HG03135 (cell line): ENCODE results near the gene AQP12B.
"Not testable (repeated sequence)": the region's sequence is repeated elsewhere in the genome, so short reads cannot be mapped to it uniquely, and the experiment has no call there.

Source experiments
- ATAC-seq: cut with Tn5 transposase; IDR thresholded peaks from one replicate; pipeline ENCODE4 v1.9.1; 2021; ENCODE audit warnings: mild to moderate bottlenecking, moderate library complexity; ENCODE audit not compliant: unreplicated experiment

AQP12B gene, protein sequence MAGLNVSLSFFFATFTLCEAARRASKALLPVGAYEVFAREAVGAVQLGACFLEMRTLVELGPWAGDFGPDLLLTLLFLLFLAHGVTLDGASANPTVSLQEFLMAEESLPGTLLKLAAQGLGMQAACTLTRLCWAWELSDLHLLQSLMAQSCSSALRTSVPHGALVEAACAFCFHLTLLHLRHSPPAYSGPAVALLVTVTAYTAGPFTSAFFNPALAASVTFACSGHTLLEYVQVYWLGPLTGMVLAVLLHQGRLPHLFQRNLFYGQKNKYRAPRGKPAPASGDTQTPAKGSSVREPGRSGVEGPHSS

DNA sequence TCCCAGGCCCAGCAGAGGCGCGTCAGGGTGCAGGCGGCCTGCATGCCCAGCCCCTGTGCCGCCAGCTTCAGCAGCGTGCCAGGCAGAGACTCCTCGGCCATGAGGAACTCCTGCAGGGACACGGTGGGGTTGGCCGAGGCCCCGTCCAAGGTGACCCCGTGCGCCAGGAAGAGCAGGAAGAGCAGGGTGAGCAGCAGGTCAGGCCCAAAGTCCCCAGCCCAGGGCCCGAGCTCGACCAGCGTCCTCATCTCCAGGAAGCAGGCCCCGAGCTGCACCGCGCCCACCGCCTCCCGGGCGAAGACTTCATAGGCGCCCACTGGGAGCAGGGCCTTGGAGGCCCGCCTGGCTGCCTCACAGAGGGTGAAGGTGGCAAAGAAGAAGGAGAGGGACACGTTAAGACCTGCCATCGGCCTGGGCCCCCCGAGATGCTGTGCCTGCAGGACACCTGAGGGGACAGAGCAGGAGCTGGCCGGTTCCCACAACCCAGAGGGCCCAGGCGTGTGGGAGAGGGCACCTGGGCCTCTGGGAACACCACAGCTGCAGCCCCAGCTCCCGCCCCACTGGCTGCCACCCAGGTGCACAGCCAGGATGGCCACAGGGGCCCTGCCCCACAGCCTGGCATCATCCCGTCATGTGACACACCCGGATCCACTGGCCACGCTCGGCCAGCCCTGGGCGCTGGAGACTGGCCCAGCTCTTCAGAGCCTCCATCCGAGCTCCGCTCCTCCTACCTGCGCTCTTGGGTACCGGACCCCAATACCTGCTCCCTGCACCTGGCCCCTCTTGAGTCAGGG lies at the start of gene AQP12B:
Gene AQP12B (minus strand): TSS at position 455 of the 794 bp plus-strand sequence. CDS start 48 bp downstream, at position 407.
- ATAC-seq = not testable (repeated sequence)

DNA sequence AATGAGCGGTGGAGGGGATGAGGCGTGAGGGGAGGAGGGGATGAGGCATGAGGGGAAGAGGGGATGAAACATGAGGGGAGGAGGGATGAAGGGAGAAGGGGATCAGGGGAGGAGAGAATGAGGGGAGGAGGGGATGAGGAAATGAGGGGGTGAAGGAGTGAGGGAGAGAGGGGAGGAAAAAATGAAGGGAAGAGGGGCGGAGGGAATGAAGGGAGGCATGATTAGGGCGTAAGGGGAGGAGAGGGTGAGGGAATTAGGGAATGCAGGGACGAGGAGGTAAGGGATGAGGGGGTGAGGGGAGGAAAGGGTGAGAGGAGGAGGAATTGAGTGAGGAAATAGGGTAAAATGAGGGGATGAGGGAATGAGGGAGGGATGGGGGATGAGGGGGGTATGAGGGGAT lies 49.5 kb upstream of the AQP12B start:
- no peak for ATAC-seq

DNA sequence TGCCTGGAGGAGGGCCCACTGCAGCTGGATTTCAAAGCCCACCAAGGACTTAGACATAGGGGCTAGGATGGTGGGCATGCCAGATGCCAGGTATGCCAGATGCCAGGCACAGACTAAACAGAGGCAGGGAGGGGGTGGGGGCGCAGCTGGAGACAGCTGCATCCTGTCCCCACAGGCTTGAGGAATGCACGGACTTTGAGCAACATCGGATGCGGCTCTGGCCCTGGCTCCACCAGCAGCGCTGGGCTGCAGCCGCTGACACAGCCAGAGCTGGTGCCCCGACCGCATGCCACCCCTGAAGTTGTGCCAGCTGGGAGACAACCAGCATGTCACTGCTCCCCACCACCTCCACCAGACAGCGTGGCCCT lies 48.5 kb upstream of the AQP12B start:
- no peak for ATAC-seq

DNA sequence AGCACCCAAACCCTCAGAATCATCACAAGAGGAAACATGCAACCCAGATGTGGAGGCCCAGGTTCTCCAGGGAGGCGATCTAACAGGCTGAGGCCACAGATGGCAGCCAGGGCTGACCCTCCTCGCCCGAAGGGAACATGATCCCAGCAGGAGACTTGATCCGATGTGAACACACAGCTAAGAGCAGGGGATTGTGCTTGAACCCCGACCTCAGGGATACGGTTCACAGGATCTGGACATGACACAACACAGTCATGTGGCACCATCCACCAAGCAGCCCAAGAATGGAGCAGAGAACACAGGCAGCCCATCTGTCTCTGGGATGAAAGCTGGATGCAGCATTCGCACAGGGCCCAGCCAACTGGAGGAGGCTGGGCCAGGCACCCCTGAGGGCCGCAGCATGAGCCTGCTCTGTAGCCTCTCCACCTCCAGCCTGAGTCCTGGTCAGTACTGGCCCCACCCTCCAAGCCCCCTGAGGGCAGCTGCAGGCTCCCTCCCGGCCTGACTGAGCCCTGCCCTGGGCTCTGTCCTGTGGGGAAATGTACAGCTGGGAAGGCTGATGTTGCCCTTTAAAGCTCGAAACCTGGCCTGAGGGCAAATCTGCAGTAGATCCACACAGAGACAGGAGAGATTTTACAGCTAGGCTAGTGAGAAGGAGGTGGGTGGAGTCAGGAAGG lies 48.0 kb upstream of the AQP12B start:
- ATAC-seq = no peak

DNA sequence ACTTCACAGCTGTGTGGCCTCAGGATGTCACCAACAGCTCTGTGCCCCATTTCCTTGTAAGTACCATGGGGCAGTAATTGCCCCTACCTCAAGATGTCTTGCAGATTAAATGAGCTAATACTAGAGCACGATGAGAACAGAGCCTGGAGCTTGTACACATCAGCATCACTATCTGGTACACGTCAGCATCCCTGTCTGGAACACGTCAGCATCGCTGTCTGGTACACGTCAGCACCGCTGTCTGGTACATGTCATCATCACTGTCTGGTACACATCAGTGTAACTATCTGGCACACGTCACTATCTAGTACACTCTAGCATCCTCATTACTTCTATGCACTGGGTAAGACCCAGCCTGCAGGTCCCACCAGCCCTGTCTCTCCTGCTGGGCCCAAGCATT lies 46.1 kb upstream of the AQP12B start:
- no peak for ATAC-seq

DNA sequence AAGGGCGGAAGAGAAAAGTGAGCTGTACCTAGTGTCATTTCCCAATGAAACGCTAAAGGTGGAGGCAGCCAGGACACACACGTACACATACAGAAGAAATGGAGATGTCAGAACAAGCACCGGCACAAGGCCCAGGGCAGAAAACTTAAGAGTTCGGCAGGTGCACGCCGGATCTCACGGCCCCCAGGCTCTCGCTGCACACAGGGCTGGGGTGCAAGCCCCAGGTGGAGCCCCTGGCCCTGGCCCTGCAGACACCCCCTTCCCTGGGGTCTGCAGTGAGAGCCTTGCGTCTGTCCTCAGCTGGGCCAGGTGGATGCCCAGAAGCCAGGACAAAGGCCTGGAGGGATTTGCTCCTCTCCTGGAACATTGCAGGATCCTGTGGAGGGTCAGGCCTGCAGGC lies 45.7 kb upstream of the AQP12B start:
- ATAC-seq = no peak

DNA sequence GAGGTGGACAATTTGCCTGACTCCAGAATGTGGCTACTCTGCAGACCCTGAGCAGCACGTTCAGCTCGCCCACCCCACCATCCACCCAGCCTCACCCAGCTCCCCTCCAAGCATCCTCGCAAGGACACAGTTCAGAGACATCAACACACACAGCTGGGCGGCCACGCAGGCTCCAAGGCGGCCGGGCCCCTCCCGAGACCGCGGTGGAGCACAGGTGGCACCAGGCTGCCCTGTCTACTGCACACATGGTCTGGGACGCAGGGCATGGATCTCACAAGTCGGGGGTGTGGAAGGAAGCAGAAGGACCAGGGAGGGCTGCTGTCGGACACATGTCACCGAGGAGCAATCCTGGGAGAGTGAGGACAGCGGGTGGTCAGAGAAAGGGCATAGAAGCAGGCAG lies 45.2 kb upstream of the AQP12B start:
- ATAC-seq = no peak

DNA sequence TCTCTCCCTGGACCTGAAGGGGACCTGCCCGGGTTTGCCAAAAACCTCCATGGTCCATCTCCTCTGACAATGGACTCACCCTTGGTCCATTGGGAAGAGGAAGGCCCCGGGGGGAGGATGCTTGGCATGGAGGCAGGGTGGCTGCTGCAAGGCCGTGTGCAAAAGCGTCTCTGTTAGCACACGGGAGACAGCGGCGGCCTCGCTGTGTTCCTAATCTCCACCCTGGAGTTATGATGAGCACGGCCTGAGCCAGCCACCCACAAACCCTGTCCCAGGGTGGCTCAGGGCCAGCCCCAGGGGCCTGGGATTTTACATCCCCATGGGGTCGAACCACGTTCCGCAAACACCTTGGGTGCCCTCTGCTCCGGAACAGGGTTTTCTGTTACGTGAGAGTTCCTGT lies 44.8 kb upstream of the AQP12B start:
- no peak for ATAC-seq

DNA sequence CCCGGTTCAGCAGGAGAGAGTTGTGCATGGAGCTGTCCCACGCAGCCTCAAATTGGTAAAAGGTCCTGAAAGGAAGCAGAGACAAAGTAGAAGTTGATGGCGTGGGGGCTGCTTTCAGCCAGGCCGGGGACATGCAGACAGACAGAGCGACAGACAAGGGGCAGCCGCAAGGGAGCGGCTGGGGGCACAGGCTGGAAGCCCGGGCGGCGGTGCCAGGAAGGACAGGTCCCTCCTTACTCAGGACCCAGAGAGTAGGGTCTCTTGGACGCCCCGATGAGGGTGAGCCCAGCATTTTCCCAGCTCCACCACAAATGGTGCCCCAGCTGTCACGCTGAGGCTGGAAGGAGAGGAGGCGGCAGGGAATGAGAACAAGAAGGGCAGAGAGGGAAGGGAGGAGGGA lies 44.2 kb upstream of the AQP12B start:
- ATAC-seq = no peak

DNA sequence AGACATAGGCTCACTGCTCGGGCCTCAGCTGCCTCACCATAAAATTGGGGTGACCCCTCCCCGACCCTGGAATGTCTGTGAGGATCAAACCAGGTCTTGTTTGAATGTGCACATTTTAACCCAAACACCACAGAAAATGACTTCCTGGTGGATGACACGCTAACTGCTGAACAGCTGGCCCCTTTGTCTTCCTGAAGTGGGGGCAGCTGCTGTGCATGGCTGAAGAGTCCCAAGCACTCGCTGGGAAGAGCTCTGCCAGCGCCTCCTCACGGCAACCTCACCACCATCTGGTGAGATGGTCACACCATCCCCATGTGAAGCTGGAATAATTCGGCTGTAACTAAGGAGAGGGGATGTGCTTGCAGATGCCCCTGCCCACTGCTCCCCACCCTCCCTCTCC lies 43.0 kb upstream of the AQP12B start:
- ATAC-seq = no peak

DNA sequence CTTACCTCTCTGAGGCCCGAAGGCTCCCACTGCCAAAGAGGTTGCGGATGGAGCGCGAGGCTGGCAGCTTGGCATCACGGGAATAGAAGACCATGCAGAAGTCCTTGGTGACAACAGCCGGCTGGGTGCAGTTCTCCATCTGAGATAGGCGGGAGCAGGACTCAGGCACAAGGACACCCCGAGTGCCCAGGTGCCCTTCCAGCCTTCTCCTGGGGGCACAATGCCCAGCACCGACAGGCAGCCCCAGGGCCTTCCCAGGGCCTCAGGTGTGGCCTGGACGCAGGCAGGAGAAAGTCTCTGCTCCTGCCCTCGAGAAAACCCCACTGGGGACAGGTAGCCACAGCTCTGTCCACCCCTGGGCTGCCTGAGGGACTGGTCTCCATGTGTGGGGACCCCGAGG lies 42.6 kb upstream of the AQP12B start:
- ATAC-seq = no peak

DNA sequence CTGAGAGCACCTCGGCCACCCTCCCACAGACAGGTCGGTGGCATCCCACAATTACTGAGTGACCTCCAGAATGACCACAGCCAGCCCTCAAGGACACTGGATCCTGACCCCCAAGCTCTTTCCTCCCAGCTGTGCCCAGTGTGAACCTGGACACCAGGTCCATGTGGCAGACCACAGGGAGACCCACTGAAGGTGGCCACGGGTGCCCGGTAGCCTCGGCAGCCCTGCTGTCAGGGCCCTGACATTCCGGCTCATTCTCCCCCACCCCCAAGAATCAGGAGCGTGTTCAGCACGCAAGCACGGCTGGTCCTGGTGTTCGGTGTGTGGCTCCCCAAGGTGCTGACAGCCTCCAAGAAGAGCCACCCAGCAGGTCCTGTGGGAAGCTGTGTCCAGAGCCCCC lies 41.7 kb upstream of the AQP12B start:
- no peak for ATAC-seq

DNA sequence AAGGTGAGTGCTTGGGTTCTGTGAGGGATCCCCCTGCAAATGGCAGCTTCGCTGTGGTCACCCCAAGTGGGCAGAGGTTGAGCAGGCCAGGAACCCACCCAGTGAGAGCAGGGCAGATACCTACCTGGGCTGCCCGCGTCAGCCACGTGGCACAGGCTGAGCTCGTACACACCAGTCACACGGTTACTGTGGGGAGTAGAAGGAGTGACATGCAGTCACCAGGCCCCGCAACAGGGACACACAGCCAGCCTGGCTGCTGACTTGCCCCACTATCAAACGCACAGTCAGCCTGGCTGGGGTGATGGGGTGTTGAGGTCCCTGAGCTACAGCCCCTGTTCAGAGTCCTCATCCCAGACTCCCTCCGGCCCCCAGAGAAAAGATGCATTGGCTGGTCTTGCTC lies 41.2 kb upstream of the AQP12B start:
- no peak for ATAC-seq

DNA sequence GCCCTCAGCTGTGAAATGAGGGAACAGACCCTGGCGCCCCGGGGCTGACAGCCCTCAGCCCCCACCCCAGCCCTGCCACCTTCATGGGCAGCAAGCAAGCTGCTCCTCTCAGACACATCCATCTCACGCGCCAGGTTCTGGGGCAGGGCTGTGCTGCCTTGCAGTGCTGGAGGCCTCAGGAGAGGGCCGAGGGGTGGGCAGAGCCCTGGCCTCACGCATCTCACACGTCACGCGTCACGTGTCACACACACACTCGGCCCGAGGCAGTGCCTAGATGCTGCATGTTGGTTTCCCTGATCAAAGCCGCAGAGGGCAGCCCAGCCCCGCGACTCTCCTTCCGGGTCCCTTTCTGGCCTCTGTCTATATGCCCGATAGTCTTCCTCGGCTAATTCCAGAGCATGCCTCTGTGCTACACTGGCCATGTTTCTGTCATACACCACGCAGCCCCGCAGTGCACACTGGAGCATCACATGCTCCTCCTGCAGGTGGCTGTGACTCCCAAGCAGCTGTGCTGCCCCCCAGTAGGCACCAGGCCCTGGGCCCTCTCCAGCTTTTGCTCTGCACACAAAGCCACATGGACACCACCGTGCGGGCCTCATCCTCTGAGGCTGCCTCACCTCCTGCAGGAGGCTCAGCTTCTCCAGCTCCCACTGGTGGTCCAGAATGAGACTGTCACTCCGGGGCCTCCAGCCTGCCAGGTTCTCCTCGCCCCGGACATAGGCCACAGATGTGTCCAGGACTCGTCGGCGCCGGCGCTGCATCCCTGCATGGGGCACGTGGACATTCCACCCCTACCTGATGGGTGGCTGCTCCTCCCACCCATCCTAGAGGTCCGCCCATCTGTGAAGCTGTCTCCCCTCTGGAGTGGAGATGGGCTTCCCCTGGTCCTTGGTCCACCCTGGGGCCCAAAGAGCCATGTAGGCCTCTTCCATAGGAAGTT lies 40.4 kb upstream of the AQP12B start:
- ATAC-seq = no peak

DNA sequence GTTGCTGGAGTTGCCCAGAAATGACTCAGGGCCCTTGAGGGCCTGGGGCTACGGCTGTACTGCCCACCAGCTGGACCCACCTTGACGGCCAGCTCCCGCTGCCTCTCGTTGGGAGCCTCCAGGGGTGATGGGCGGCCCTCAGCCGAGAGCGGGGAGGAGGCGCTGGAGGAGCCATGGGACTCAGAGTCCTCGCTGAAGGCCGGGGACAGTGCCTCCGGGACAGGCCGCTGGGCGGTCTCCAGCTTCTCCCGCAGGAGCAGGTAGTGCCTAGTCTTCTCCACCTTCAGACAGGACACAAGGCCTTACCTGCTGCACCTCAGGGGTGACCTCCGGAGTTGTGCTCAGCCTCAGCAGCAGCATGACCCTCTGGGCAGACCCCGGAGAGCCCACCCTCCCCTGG lies 39.7 kb upstream of the AQP12B start:
- ATAC-seq = no peak

DNA sequence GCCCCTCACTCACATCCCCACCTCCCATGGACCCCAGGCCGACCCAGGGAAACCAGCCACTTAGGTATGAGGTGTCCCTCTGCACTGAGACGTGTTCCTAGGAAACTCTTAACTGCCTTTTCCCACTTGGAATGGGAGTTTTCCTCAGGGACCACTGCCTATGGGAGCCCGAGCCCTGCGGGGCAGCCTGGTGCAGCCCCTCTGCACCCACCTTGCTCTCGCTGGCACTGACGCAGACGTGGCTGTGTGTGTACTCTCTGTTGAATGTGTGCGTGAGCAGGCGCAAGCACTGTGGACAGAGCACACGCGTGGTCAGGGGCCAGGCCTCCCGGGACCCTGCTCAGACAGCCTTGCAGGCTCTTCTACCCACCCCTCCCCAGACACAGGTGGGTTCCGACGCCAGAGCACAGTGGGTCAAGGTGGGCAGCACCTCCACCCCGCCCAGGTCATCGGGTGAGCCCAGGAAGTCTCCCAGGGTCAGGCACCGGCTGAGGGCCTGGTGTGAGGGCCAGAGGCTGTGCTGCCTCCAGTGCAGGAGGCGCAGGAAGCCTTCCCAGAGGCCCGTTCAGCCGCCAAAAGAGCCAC lies 39.0 kb upstream of the AQP12B start:
- ATAC-seq = no peak

DNA sequence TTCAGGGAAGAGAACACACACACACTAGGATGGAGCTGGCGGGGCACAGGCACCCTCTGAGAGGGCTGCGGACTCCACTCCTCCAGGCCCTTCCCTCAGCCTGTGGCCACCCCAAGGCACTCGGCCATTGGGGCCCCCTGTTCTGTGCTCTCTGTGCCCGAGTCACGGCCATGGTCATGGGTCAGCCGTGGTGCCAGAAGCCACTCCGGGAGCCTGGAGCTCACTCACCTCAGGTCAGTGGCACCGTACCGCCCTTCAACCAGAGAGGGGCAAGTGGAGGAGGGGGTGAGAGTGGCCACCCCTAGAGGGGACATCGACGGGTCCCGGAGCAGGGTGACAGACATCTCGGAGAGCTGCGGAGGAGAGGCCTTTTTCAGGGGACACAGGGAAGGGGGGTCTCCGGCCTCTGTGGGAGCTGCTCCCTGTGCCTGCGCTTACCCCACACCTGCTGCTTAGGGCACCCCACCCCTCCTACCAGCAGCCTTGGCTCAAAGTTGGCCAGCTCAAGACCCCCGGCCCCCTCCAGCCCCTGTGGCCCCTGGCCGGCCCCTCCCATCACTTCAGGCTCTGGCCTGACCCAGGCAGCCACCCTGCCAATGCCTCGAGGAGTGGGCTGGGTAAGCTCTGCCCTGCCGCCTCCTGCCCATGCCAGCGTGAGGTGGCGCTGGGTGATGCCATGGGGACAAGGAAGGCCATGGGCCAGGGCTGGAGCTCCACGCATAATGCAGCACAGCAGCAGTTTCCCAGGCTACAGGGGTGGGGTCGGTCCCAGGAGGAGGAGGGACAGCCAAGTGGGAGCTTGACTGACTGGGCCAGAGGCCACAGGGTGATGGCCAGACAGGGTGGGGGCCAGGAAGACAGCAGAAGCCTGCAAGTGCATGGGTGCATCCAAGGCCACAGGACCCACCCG lies 38.3 kb upstream of the AQP12B start:
- no peak for ATAC-seq

DNA sequence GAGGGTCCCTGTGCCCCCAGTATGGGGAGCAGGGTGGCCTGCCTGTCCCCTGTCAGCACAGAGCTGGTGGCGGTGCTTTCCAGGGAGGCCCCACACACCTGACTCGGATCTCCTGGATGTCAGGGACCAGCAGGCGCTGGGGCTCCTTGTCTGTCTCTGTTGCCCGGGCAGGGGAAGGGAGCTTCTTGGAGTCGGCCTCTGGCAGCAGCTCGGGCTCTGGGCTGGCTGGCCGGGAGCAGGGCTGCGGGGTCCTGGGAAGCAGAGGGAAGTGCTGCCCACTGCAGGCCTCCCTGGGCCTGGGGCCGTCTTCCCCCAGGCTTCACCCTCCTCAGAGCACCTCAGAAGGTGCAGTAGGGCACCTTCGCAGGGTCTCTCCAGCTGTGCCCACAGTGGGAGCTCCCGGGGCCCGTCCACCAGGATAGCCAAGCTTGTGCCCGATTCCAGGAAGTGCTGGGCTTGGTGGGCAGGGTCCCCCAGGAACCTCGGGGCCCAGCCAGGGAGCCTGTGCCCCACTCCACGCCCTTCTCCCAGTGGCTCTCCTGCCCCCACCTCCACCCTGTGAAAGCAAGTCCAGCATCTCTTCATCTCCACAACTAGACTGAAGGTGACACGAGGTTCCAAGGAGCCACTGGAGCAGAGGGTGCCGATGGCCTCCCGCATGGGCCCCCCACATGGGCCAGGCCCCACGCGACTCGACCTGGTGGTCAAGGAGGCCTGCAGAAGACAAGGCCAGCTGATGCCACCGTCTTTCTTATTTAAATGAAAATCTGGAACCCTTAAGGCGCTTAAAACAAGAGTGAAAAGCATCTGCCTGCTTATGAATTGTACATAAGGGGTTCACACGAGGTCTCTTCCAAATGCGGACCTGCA lies 37.2 kb upstream of the AQP12B start:
- no peak for ATAC-seq
